HL-60 (cell line): ENCODE data around the gene BTBD9.

ENCODE experiments used
- DNase-seq, 2 experiments: peaks; one replicate each; pipeline ENCODE4 v3.0.0-alpha.2; 2010 to 2020; ENCODE audit warnings: low read depth in 1 of 2, low spot score in 1 of 2
- H3K27ac ChIP-seq: fragments of 250-450 bp; sonication (Bioruptor Pico); replicated peaks from 2 replicates; pipeline ENCODE4 v1.5.1; 2020; ENCODE audit warnings: mild to moderate bottlenecking, moderate library complexity
- H3K27me3 ChIP-seq: fragments of 250-450 bp; sonication (Bioruptor Pico); 2 replicates; pipeline ENCODE4 v1.5.1; 2021; ENCODE audit warnings: mild to moderate bottlenecking, moderate library complexity; ENCODE audit not compliant: insufficient read depth, poor library complexity, severe bottlenecking
- H3K4me3 ChIP-seq: replicated peaks from 2 replicates; pipeline ENCODE4 v1.5.1; 2011; ENCODE audit warnings: mild to moderate bottlenecking, control low read depth, low read length; ENCODE audit not compliant: insufficient read depth
- CTCF ChIP-seq: IDR thresholded peaks from one replicate; pipeline ENCODE4 v1.5.1; 2011; ENCODE audit warnings: low read length, control low read depth, inconsistent platforms; ENCODE audit not compliant: insufficient read depth
- GABPA ChIP-seq: IDR thresholded peaks from 2 replicates; pipeline ENCODE4 v1.6.1; 2012; ENCODE audit warnings: low read depth
- POLR2AphosphoS5 ChIP-seq: IDR thresholded peaks from 2 replicates; pipeline ENCODE4 v1.6.1; 2012; ENCODE audit warnings: low read depth
- SPI1 ChIP-seq: IDR thresholded peaks from 2 replicates; pipeline ENCODE4 v1.6.1; 2012; ENCODE audit warnings: low read depth, mild to moderate bottlenecking, borderline replicate concordance
- TF ChIP-seq, protein P1 (sequence below): IDR thresholded peaks from 2 replicates; pipeline ENCODE4 v1.6.1; 2012; ENCODE audit warnings: low read depth; ENCODE audit not compliant: insufficient replicate concordance

The BTBD9 gene

DNA sequence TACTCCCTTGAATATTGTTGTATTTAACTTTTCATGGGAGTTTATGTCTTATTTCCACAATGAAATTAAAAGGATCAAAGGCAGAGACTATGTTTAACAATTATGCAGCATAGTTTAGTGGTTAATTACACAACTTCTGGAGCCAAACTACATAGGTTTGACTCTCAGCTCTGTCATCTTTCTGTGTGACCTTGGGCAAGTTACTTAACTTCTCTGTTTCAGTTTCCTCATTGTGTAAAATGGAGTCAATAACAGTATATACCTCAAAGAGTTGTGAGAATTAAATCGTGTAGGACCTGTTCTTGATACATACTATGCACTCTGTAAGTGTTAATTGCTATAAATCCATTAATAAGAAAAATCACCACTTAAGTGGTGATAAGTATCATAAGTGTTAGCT is 48.3 kb downstream of the BTBD9 start:
- TF ChIP-seq SPI1: no peak
- TF ChIP-seq CTCF: no peak
- no peak for TF ChIP-seq POLR2AphosphoS5
- no peak overlapping the region for H3K4me3 ChIP-seq
- H3K27ac ChIP-seq: no peak overlapping the region
- no peaks in the 10 kb centered on the region for H3K27me3 ChIP-seq
- no peak for DNase-seq

- no peaks in the 10 kb centered on the region for H3K27me3 ChIP-seq
- no peak for DNase-seq
- no peak overlapping the region for H3K4me3 ChIP-seq
- TF ChIP-seq, protein P1, sequence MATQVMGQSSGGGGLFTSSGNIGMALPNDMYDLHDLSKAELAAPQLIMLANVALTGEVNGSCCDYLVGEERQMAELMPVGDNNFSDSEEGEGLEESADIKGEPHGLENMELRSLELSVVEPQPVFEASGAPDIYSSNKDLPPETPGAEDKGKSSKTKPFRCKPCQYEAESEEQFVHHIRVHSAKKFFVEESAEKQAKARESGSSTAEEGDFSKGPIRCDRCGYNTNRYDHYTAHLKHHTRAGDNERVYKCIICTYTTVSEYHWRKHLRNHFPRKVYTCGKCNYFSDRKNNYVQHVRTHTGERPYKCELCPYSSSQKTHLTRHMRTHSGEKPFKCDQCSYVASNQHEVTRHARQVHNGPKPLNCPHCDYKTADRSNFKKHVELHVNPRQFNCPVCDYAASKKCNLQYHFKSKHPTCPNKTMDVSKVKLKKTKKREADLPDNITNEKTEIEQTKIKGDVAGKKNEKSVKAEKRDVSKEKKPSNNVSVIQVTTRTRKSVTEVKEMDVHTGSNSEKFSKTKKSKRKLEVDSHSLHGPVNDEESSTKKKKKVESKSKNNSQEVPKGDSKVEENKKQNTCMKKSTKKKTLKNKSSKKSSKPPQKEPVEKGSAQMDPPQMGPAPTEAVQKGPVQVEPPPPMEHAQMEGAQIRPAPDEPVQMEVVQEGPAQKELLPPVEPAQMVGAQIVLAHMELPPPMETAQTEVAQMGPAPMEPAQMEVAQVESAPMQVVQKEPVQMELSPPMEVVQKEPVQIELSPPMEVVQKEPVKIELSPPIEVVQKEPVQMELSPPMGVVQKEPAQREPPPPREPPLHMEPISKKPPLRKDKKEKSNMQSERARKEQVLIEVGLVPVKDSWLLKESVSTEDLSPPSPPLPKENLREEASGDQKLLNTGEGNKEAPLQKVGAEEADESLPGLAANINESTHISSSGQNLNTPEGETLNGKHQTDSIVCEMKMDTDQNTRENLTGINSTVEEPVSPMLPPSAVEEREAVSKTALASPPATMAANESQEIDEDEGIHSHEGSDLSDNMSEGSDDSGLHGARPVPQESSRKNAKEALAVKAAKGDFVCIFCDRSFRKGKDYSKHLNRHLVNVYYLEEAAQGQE: no peak
- TF ChIP-seq CTCF (no peak), GABPA (no peak), SPI1 (no peak)
- no peak overlapping the region for H3K27ac ChIP-seq
These were observed 50.4 kb downstream of the BTBD9 start for GRCh38 chr6:38589367-38589720.

DNA sequence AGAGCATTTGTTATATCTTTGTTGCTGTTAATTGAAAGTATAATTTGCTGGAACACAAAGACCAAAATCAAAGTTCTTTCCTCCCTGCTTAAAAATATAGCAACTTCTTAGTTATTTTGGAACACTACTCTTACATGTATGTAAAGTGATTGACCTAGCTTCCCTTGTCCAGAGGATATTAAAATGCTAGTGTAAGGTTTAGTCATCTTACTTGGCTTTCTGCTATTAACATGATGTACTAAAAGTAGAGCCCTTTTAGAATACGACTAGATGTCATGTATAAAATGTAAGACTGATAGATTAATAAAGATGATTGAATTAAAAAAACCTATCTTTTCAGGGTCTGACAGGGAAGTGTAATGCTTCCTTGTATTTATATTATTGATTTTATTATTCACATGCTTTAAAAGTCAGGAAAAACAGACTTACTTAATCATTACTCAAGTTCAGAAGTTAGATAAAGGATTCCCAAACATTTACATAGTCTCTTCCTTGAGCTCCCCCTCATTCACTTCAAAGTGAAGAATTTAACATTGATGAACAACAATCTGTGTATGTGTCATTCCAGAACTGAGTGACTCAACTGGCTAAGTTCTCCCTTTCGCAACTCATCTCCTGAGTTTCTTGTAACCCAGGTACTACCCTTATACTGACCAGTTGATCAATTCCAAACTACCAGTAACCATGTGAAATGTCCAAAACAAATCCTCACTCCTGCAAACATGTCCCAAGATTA is 50.9 kb downstream of the BTBD9 start:
- Histone ChIP-seq H3K27me3 (no peaks in the 10 kb centered on the region), H3K27ac (no peak overlapping the region), H3K4me3 (no peak overlapping the region)
- no peak for TF ChIP-seq SPI1
- TF ChIP-seq, protein P1: no peak
- TF ChIP-seq GABPA: no peak
- TF ChIP-seq POLR2AphosphoS5: no peak
- no peak for TF ChIP-seq CTCF
- DNase-seq: no peak

- Histone ChIP-seq H3K4me3 (no peak overlapping the region), H3K27me3 (no peaks in the 10 kb centered on the region), H3K27ac (no peak overlapping the region)
- no peak for DNase-seq
- TF ChIP-seq, protein P1: no peak
- TF ChIP-seq POLR2AphosphoS5 (no peak), GABPA (no peak), SPI1 (no peak), CTCF (no peak)
These were observed 51.9 kb downstream of the BTBD9 start for GRCh38 chr6:38587766-38588362.
